NCI-H1930 (cell line): ENCODE data around the gene MAML2.

ENCODE experiments used
- DNase-seq, 2 experiments: peaks; one replicate each; lab custom pipeline; 2025; lab: John Stamatoyannopoulos, UW

The MAML2 gene

DNA sequence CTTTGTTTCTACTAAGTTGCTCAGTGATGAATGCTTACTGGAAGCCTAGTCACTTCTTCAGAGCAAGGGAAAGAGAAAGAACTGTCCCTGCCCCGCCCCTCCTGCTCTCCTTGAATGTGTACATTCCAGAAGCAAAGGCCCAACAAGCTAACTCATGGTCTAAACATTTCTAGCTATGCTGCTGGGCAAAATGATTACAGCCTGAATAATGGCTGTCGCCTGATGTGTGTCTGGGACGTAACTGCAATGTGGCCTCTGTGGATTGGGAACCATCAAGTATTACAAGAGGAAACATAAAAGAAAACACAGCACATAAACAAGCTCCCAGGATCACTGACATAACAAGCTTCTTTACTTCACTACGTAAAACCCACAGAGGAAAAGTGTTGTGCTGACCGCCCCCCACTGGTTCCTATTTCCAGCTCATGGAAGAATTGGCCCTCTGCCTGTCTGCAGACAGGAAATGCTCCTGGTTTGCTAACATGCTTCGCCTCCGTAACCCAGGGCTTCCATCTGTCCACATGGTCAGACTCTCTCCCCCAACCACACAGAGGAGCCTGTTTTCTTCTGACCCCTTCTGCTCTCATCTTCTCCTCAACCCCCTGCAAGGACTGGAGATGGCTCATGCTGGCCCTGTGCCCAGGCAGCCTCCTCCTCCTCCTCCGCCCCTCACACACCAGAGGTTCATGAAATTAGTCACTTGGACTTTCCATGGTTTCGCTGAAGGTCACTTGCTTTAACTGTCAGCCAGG, 187.2 kb downstream of the MAML2 start:
- DNase-seq = no peak

DNA sequence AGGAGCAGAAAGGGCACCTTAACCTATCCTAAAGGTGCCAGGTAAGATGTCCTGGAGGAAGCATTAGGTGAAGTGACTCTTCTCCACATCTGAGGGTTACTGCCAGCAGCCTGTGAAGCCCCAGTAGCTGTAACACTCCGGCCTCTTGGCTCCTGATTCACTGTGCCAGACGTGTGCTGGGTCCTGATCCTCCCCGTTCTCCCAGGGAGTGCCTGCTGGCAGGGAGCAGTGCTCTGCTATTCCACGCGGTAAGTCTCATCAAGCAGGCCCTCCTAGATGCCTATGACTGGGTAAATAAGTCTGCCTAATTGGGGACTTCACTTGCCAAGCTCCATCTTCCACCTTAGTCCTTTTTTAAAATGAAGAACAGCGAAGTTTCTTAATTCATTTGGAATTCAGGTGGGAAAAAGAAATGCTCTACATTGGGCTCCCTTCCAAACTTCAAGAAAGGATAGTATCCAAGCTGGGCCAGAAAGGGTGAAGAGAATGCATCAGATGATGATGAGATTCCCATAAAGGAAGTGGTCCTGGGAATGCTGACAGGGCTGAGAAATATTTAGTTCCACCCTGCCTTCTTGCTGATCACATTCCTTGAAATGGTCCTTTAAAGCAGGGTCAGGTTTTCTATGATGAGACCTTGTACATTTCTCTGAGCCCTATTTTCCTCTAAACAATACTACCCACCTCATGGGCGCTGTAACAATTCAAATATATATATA, 188.0 kb downstream of the MAML2 start:
- no peak for DNase-seq

DNA sequence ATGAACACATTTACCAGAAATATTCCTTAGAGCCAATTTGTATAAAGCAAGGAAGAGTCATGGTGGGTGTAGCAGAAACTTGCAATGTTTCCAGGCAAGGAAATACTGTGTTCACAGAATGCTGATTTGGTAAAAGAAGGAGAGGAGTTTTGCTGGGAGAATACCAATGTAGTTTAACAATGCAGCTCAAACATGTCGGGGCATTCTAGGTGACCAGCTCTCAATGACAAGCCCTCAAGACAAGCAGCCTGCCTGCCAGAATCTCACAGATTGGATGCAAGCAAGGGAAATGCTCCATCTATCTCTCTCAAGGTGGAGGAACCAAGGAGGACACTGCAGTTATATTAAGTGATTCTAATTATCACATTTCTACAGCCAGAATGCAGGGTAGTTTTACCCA, 190.4 kb downstream of the MAML2 start:
- DNase-seq = no peak

DNA sequence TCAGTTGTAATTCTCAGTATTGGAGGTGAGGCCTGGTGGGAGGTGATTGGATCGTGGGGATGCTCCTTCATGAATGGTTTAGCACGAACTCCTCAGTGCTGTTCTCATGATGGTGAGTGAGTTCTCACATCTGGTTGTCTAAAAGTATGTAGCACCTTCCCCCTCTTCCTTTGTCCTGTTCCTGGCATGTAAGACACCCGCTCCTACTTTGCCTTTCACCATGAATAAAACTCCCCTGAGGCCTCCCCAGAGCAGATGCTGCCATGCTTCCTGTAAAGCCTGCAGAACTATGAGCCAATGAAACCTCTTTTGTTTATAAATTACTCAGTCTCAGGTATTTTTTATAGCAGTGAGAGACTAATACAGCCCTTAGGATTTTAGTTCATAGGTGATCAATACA, 191.5 kb downstream of the MAML2 start:
- no peak for DNase-seq

DNA sequence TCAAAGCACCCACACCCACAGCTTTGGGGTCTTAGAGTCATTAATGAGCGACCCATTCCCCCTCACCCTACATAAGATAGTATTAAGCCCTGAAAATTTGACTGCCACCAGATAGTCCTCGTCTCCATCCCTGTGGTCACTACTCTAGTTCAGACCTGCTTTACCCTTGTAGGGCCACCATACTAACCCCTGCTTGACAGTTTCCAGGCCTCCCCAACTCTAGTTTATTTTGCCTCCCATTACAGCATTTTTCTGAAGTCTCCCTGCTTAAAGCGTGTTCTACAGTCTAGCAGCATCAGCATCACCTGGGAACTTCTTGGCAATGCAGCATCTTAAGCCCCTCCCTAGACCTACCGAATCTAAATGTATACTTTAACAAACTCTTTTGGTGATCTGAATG, 192.4 kb downstream of the MAML2 start:
- DNase-seq = no peak

DNA sequence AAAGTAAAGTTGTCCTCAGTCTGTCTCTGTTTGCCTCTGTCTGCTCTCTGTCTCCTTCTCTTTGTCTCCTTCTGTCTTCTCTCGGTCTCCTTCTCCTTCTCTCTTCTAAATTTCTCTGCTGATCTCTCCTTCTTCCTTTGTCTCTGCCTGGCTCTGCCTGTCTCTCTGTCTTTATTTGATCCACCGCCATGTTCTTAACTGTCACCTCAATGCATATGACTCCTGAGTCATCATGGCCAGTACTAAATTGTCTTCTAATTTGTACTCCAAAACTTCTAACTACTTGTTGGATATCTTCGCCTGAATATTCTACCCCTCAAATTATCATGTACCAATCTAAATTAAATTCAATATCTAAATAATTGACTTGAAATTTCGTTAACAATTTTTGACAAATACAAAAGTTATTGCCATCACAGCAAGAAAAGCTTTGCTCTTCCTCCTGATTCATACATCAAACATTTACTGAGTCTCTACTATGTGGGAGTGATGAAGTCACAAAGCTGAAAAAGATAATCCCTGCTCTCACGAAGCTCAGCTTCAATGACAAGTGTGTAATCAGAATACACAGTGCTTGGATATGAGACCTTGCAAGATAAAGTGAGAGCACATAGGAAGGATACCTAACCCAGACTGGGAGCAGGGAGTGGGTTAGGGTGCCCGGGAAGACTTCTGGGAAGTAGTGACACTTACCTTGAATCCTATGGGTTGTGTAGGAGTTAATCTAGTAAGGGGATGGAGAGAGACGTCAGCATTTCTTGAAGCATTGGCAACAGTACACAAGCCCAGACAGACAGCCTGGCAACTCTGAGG, 193.0 kb downstream of the MAML2 start:
- DNase-seq = no peak

DNA sequence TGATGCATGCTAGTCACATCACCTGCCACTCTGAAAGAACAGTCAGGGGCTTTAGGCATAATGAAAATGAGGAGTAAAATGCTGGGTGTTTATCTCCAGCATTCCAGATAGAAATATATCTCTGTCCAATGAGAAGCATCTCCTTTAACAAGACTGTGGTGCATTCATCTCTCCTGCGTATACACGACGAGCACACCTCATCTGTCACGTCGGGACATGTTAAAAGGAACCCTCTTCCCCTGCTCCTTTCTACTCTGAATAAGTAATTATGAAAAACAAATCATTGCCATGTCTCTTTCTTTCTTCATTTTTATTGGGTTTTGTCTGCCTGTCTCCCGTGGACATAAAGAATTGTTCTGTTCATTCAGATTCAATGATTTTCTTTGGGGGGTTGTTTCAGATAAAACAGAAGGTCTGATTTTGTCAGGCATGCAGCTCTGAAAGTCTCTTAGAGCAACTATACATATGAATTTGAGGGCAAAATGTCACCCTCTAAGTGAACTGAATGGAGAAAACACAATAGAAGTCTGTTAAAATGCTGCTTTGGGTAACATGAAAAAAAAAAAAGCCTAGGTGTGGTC, 195.0 kb downstream of the MAML2 start:
- DNase-seq = no peak

DNA sequence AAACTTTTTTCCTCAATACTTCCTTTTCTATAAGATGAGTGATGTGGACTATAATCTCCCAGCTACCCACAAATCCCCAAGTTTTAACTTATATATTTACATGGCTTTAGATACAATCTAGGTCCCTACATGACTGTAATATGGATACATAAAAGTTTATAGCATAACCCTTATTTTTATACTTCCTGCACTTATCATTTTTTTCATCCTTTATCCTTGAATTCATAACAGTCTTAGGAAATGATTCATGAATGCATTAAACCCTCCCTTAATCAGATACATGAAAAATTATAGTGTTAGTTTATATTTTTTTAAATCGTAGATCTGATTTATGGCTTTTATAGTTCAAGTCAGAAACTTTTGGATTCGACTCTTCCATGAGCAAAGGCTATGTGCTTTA, 195.8 kb downstream of the MAML2 start:
- DNase-seq = no peak

DNA sequence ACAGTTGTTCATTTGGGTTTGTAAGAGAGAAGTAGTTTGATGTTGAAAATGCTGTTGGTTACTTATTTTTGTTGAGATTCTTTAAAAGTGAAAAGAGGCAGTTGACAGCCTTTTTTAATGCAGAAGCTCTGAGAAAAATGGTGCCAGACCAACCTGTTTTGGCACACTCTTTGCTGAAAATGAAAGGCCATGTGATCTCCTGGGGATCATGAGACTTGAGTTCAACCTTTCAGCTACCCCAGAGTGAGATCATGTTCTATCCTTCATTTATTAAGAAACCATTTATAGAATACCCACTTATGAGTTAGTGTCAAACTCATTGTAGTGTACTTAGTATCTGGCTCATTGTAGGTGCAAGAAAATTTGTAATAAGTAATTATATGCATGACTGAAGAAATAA, 196.2 kb downstream of the MAML2 start:
- DNase-seq = no peak

DNA sequence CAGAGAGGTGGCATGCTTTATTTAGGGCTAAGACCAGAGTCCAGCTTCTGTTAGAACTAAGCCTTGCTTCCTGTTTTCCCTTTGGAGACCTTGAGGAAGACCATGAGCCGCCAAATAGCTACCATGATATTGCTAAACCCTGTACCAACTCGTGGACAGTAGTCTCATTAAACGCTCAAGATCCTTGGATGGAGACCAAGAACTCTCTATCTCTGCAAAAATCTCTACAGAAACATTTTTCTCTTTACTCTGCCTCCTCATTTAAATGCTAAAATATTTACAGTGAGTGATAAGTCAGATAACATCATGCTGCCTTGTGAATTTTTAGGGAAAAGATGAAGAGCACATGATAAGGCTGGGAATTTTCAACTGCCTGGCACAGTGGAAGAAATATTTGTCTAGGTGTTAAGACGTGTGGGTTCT, 197.8 kb downstream of the MAML2 start:
- DNase-seq = no peak

DNA sequence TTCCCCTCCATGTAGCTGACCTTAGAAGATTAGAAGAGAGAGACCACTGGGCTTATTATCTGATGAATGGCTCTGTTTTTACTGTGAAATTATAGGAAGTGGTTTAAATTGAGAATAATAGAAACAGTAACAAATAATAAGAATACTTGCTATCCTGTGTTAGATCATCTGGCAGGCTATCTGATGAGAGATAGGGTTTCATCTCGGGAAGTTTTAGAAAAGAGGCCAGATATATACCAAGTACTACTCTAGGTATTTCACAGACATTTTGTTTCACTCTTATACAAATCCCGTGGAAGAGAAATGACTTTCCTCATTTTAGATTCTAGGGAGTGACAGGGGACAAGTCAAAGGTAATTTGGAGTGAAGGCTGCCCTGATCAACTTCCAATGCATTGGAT, 198.4 kb downstream of the MAML2 start:
- no peak for DNase-seq

DNA sequence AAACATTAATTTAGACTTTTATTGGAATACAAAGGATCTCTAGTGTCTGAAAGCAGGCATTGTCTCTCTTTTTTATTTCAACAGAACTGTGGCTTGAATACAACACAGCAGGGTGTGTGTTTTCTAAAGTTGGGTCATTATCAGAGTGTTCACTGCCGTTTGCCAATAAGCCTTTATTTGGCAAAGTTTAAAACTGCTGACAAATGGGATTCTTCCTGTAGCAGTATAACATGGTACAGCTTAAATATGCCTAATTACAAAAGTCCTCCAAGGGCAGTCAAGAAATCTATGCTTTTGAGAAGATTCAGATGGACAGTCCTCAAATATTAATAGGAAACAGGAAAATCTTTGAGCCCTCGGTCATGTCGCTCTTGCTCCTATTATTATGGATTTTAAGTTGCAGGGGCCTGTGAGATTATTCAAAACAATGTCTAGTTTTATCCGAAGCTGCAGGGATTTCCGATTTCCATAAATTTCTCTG, 199.9 kb downstream of the MAML2 start:
- DNase-seq = no peak

DNA sequence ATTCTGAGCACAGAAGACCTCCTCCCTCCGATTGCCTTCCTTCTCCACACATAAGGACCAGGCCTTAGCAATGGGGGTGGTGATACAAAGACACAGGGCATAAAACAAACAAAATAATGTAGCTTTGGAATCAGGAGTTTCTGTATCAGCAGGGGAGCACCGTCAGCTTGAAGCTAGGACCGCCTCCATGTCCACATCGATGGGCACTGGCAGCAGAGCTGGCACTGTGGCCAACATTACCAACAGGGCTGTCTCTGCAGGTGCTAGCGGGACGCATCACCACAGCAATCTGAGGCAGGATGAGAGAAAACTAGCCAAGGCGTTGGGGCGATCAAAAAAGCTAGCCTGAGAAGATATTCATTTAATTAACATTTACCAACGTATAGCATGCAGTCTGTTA, 201.4 kb downstream of the MAML2 start:
- DNase-seq = no peak

DNA sequence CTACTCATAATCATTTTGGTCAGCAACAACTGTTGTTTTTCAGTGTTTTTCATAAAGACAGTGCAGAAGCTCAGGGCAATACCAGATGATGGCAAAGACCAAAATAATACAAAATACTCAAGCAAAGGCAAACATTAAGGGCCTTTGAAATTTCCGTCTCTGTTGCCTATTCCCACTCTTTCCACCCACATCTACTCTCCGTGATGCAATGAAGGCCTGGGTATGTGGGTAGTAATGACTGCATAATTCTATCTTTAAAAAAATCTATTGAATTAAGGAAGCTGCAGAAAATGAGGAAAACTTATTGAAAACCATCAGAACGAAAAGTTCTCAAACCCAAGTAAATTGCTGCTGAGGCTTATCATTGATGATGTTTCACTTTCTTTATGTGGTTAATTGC, 203.3 kb downstream of the MAML2 start:
- no peak for DNase-seq

DNA sequence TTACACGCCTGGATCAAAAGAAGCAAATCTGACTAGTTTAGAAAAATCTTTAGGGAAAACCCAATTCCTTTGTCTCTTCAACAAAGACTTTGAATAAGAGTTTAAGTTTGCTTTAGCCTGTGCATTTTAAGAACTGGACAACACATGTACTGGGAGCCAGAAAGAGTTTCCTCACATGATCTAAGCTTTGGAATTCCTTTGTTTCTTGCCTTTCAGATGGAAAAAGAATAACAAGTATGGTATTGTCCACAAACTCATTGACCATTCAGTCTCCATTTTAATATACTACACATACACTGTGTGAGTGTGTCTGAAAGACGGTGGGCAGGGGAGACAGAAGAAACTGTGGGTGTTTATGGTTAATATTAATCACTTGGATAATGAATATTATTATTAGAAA, 205.6 kb downstream of the MAML2 start:
- no peak for DNase-seq

DNA sequence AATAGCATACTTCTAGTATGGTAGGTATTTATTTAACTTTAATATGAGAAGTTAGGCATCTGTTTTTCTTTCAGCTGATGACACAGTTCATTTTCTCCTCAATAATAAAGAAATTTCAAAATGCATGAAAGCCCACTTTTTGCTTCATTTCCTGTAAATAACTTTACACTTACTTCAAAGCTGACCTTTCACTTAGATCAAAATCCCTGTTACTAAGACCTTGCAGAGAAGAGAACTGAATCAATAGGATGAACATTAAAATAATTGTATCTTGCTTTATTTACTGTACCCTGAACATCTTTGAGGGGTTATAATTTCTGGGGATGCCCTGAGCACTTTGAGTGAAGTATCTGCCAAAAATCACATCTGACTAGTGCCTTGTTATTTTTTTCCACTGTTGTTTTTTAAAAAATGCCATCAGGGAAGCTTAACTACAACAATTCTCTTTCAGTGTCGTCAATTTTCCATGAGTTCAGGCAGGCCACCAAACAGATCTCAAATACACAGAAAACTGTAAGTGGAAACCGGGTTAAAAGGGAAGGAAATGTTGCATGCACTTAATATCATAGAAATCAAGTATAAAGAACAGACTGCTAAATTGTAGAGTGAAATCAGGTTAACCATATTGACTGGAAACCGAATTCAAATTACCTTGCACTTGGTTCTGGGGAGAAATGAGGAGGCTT, 206.2 kb downstream of the MAML2 start:
- no peak for DNase-seq

DNA sequence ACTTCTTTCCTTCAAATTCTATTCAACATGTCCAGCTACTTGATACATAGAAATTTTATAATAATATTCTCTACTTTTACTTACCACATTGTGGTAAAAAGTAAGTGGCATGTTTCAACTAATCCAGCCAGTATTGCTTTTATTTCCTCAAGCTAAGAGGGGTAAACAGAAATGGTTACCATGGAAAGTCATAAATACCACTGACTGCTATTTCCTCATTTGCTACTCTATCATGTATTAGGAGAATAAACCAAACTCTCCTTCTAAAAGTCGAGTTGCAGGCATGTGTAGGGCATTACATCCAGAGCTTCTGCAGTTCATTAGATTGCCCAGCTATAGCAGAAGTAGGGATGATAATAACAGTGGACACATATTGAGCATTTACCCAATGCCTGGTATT, 208.4 kb downstream of the MAML2 start:
- no peak for DNase-seq

DNA sequence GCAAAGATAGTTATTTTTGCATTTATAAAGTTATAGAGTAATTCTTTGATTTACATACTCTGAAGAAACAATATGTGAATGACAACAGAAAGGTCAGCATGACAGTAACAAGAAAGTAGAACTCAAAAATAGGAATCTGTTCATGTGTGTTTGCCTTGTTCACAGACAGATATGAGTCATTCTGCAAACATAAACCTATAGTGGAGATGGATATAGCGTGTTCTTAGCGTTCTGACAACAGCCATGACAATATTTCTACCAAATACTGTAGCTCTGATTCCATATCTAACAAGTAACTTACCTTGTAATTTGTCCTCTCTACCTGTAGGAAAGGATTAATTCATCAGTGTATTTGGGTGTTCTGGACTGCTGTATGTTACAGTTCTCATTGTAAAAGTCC, 210.6 kb downstream of the MAML2 start:
- DNase-seq = no peak

DNA sequence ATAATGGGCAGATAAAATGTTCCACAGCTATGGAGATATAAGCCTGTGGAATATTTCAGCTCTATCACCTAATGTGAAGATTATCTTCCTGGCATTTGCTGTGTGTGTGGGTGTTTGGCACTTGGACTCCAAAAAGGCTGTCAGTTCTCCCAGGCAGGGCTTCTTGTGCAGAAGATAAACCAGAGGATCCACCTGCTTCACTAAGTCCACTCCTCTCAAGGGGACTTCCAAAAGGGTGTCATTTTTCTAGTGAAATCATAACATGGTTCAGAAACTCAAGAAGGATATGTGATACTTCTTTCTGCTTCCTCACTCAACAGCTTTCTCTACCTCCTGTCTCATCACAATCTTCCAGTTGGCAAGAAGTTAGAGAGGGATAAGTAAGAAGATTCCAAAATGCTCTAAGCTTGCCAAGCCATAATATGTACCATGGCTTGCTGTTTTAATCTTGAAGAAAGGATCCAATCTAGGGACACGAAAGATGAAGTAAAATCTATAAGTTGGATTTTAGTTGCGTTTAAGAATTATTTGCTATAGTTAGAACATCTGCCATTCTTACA, 212.9 kb downstream of the MAML2 start:
- DNase-seq = no peak

DNA sequence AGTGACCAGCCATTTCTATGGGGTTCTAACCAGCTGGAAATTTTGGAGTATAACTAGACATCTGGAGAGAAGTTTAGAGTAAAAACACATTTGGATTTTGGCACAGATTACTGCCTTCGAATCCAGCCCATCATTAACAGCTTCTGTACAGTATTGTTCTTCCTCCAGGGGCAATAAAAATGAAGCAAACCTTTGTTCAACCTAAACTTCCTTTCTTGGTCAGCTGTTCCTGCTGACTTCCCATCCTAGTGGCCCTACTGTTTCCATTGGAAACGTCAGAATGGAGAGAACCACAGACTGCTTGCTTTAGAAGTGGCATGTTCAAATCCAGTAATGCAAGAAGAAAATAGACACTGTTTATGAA, 215.4 kb downstream of the MAML2 start:
- DNase-seq = no peak

DNA sequence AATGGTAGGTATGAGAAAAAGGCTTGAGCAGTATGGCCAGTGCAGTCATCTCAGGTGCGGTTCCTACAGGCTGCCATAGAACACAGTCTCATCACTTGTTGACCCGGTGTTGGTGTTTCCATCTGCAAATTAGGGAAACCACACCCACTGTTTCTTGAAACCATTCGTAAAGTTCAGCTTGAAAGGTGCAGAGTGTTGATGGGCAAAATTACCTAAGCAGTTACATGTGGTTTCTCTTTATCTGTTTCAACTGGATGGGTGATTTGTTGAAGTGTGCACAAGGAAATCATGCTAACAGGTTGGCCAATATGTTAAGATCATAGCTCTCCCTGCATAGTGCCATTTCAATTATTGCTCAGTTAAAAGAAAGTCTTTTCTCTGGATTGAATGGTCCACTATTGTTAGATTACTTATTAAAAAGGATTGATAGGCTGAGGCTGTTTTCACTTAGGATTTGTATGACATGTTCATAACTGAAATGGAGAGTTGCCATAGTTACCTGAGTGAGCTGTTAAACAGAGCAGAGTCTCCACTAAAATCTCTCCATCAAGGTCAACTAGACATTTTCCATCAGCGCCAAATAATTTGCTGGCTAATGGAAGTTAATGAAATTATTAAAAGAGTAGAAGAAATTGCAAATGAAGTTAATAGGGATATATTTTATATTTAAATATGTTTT, 215.9 kb downstream of the MAML2 start:
- no peak for DNase-seq
